ENCODE results near the gene DELE1.

DELE1 gene

GRCh38 chr5:141923448-141924313 lies at the start of gene DELE1:
DELE1 (plus strand) TSS chr5:141923871; CDS start chr5:141923942, 71 bp downstream.
- peak; percentile 90 for DNase-seq

GRCh38 chr5:141873933-141874261 lies 49.8 kb upstream of the DELE1 start:
- no peak for DNase-seq

- DNase-seq, result no peak
Measured at GRCh38 chr5:141874262-141874964, 49.3 kb upstream of the DELE1 start.

- DNase-seq, result no peak
Measured at GRCh38 chr5:141875022-141875740, 48.5 kb upstream of the DELE1 start.

- DNase-seq, result no peak
Measured at GRCh38 chr5:141875795-141876627, 47.7 kb upstream of the DELE1 start.

GRCh38 chr5:141876628-141877355 lies 46.9 kb upstream of the DELE1 start:
- DNase-seq, result peak; percentile 53

- DNase-seq, result no peak
Measured at GRCh38 chr5:141877356-141878185, 46.1 kb upstream of the DELE1 start.

GRCh38 chr5:141878186-141878710 lies 45.4 kb upstream of the DELE1 start, which contains the start of gene PCDH1:
PCDH1 (minus strand) TSS chr5:141878410; CDS start chr5:141878262, 148 bp downstream.
- DNase-seq, result no peak

- peak; percentile 83 for DNase-seq
Measured at GRCh38 chr5:141878711-141879425, 44.8 kb upstream of the DELE1 start.

- no peak for DNase-seq
Measured at GRCh38 chr5:141879426-141879759, 44.3 kb upstream of the DELE1 start.

- no peak for DNase-seq
Measured at GRCh38 chr5:141879941-141880738, 43.5 kb upstream of the DELE1 start.

- DNase-seq, result no peak
Measured at GRCh38 chr5:141880961-141881801, 42.5 kb upstream of the DELE1 start.

- no peak for DNase-seq
Measured at GRCh38 chr5:141881886-141882285, 41.8 kb upstream of the DELE1 start.

GRCh38 chr5:141882594-141883183 lies 41.0 kb upstream of the DELE1 start:
- DNase-seq, result no peak

GRCh38 chr5:141883184-141883891 lies 40.3 kb upstream of the DELE1 start:
- no peak for DNase-seq

GRCh38 chr5:141883892-141884318 lies 39.8 kb upstream of the DELE1 start:
- no peak for DNase-seq

- DNase-seq, result no peak
Measured at GRCh38 chr5:141889282-141889871, 34.3 kb upstream of the DELE1 start.

Data from NCI-H510A treated with DMSO at 0.1 percent for 48 hours (cell line).